ENCODE results near the gene KCNMA1. TPM values are rescaled to one million over a fixed set of nuclear protein-coding genes. Genes with fewer than 3 reads are reported as not detected.

Gene KCNMA1
- total and polyA plus RNA-seq, 5 experiments from 2014 or later, result not detected

- H3K36me3 Mint-ChIP-seq, result no peaks in the 10 kb centered on the region
- H3K27ac Mint-ChIP-seq, result no peak overlapping the region
- no peaks in the 10 kb centered on the region for H3K9me3 Mint-ChIP-seq
- ATAC-seq, result no peak
- H3K4me3 Mint-ChIP-seq, result no peak overlapping the region
- no peak for DNase-seq
- H3K27me3 Mint-ChIP-seq, result peaks cover 0 to 2% (median 0%) of the 10 kb centered on the region in 5 donors
- H3K4me1 Mint-ChIP-seq, result no peaks in the 10 kb centered on the region
- POLR2A ChIA-PET, result no interaction called here
Observed at GRCh38 chr10:77109351-77109994, 528.1 kb downstream of the KCNMA1 start.

- POLR2A ChIA-PET, result no interaction called here
- ATAC-seq (no peak), DNase-seq (no peak)
- Mint-ChIP-seq H3K4me1 (no peaks in the 10 kb centered on the region), H3K9me3 (no peaks in the 10 kb centered on the region), H3K36me3 (no peaks in the 10 kb centered on the region), H3K4me3 (no peak overlapping the region), H3K27ac (no peak overlapping the region), H3K27me3 (peaks cover 0 to 4% (median 0%) of the 10 kb centered on the region in 5 donors)
Observed at GRCh38 chr10:77106676-77107075, 530.9 kb downstream of the KCNMA1 start.

GRCh38 chr10:77105761-77106221, 531.8 kb downstream of the KCNMA1 start:
- peak overlapping the region in 1 of 10 donors; percentile 11 for H3K27ac Mint-ChIP-seq
- H3K36me3 Mint-ChIP-seq, result no peaks in the 10 kb centered on the region
- POLR2A ChIA-PET, result no interaction called here

GRCh38 chr10:77104459-77104980, 533.1 kb downstream of the KCNMA1 start:
- H3K27ac Mint-ChIP-seq, result no peak overlapping the region
- POLR2A ChIA-PET, result no interaction called here
- H3K9me3 Mint-ChIP-seq, result no peaks in the 10 kb centered on the region
- no peak overlapping the region for H3K4me3 Mint-ChIP-seq
- H3K4me1 Mint-ChIP-seq, result no peaks in the 10 kb centered on the region
- no peaks in the 10 kb centered on the region for H3K36me3 Mint-ChIP-seq
- H3K27me3 Mint-ChIP-seq, result peaks cover under 1 to 13% (median 3%) of the 10 kb centered on the region in 5 donors
- no peak for DNase-seq
- no peak for ATAC-seq

More at GRCh38 chr10:77105761-77106221, 531.8 kb downstream of the KCNMA1 start:
- no peaks in the 10 kb centered on the region for H3K9me3 Mint-ChIP-seq
- no peaks in the 10 kb centered on the region for H3K4me1 Mint-ChIP-seq
- peaks cover 0 to 10% (median 2%) of the 10 kb centered on the region in 5 donors for H3K27me3 Mint-ChIP-seq
- ATAC-seq (no peak), DNase-seq (no peak)
- H3K4me3 Mint-ChIP-seq, result no peak overlapping the region

GRCh38 chr10:77103213-77103612, 534.4 kb downstream of the KCNMA1 start:
- Mint-ChIP-seq H3K9me3 (peaks cover 0 to 2% (median 0%) of the 10 kb centered on the region in 9 donors), H3K4me3 (no peak overlapping the region), H3K27ac (no peak overlapping the region), H3K27me3 (peaks cover 3 to 17% (median 7%) of the 10 kb centered on the region in 5 donors), H3K36me3 (no peaks in the 10 kb centered on the region), H3K4me1 (no peaks in the 10 kb centered on the region)
- DNase-seq (no peak), ATAC-seq (no peak)
- POLR2A ChIA-PET, result no interaction called here

- no peak overlapping the region for H3K27ac Mint-ChIP-seq
- H3K9me3 Mint-ChIP-seq, result peaks cover 0 to 2% (median 0%) of the 10 kb centered on the region in 9 donors
- H3K27me3 Mint-ChIP-seq, result peaks cover 3 to 24% (median 7%) of the 10 kb centered on the region in 5 donors
- DNase-seq (no peak), ATAC-seq (no peak)
- H3K4me1 Mint-ChIP-seq, result no peaks in the 10 kb centered on the region
- H3K4me3 Mint-ChIP-seq, result no peak overlapping the region
- no peaks in the 10 kb centered on the region for H3K36me3 Mint-ChIP-seq
- POLR2A ChIA-PET, result no interaction called here
Observed at GRCh38 chr10:77101341-77101740, 536.3 kb downstream of the KCNMA1 start.

GRCh38 chr10:77099136-77099535, 538.5 kb downstream of the KCNMA1 start:
- no peaks in the 10 kb centered on the region for H3K36me3 Mint-ChIP-seq
- H3K27me3 Mint-ChIP-seq, result peaks cover 5 to 24% (median 8%) of the 10 kb centered on the region in 5 donors
- POLR2A ChIA-PET, result no interaction called here
- H3K27ac Mint-ChIP-seq, result no peak overlapping the region
- no peak for ATAC-seq
- no peak for DNase-seq
- no peaks in the 10 kb centered on the region for H3K4me1 Mint-ChIP-seq
- peaks cover 0 to 2% (median 0%) of the 10 kb centered on the region in 9 donors for H3K9me3 Mint-ChIP-seq
- H3K4me3 Mint-ChIP-seq, result no peak overlapping the region

GRCh38 chr10:77097625-77098024, 540.0 kb downstream of the KCNMA1 start:
- H3K4me1 Mint-ChIP-seq, result no peaks in the 10 kb centered on the region
- no peaks in the 10 kb centered on the region for H3K36me3 Mint-ChIP-seq
- ATAC-seq, result no peak

GRCh38 chr10:77093126-77093525, 544.5 kb downstream of the KCNMA1 start:
- no peak for ATAC-seq
- DNase-seq, result no peak
- no peaks in the 10 kb centered on the region for H3K9me3 Mint-ChIP-seq
- H3K27ac Mint-ChIP-seq, result no peak overlapping the region
- H3K36me3 Mint-ChIP-seq, result no peaks in the 10 kb centered on the region
- peaks cover 0 to 10% (median 2%) of the 10 kb centered on the region in 5 donors for H3K27me3 Mint-ChIP-seq
- H3K4me3 Mint-ChIP-seq, result no peak overlapping the region
- POLR2A ChIA-PET, result no interaction called here
- no peaks in the 10 kb centered on the region for H3K4me1 Mint-ChIP-seq

More at GRCh38 chr10:77097625-77098024, 540.0 kb downstream of the KCNMA1 start:
- Mint-ChIP-seq H3K27me3 (peaks cover 5 to 24% (median 8%) of the 10 kb centered on the region in 5 donors), H3K9me3 (peaks cover 0 to 2% (median 0%) of the 10 kb centered on the region in 9 donors), H3K4me3 (no peak overlapping the region), H3K27ac (no peak overlapping the region)
- DNase-seq, result no peak
- POLR2A ChIA-PET, result no interaction called here

- Mint-ChIP-seq H3K36me3 (no peaks in the 10 kb centered on the region), H3K9me3 (no peaks in the 10 kb centered on the region), H3K4me1 (no peaks in the 10 kb centered on the region), H3K27me3 (peaks cover 0 to 4% (median 2%) of the 10 kb centered on the region in 5 donors), H3K27ac (no peak overlapping the region), H3K4me3 (no peak overlapping the region)
- DNase-seq (no peak), ATAC-seq (no peak)
- POLR2A ChIA-PET, result no interaction called here
Observed at GRCh38 chr10:77091597-77092165, 545.9 kb downstream of the KCNMA1 start.

- H3K4me3 Mint-ChIP-seq, result no peak overlapping the region
- H3K9me3 Mint-ChIP-seq, result no peaks in the 10 kb centered on the region
- H3K36me3 Mint-ChIP-seq, result no peaks in the 10 kb centered on the region
- H3K4me1 Mint-ChIP-seq, result no peaks in the 10 kb centered on the region
- POLR2A ChIA-PET, result no interaction called here
- peaks cover 0 to 3% (median 2%) of the 10 kb centered on the region in 5 donors for H3K27me3 Mint-ChIP-seq
- no peak overlapping the region for H3K27ac Mint-ChIP-seq
- DNase-seq, result no peak
- no peak for ATAC-seq
Observed at GRCh38 chr10:77090381-77091356, 546.9 kb downstream of the KCNMA1 start.

GRCh38 chr10:77087366-77087765, 550.2 kb downstream of the KCNMA1 start:
- ATAC-seq (no peak), DNase-seq (no peak)
- Mint-ChIP-seq H3K36me3 (no peaks in the 10 kb centered on the region), H3K4me1 (no peaks in the 10 kb centered on the region), H3K27me3 (peaks cover 0 to 3% (median 0%) of the 10 kb centered on the region in 5 donors), H3K27ac (no peak overlapping the region), H3K4me3 (no peak overlapping the region), H3K9me3 (no peaks in the 10 kb centered on the region)
- POLR2A ChIA-PET, result no interaction called here

- H3K36me3 Mint-ChIP-seq, result no peaks in the 10 kb centered on the region
- no peaks in the 10 kb centered on the region for H3K4me1 Mint-ChIP-seq
- DNase-seq (no peak), ATAC-seq (no peak)
- peaks cover 0 to 3% (median 0%) of the 10 kb centered on the region in 5 donors for H3K27me3 Mint-ChIP-seq
- no peak overlapping the region for H3K4me3 Mint-ChIP-seq
- no peak overlapping the region for H3K27ac Mint-ChIP-seq
- POLR2A ChIA-PET, result no interaction called here
- H3K9me3 Mint-ChIP-seq, result no peaks in the 10 kb centered on the region
Observed at GRCh38 chr10:77086081-77086480, 551.5 kb downstream of the KCNMA1 start.

Data from naive thymus-derived CD8-positive, alpha-beta T cell (primary cell).